GM20431 (cell line): ENCODE data around the gene PCDHGA6.

ENCODE experiments used
- in situ Hi-C: fragments of 300-500 bp; cut with MseI, MboI; formaldehyde crosslinking; loops from one replicate; pipeline ENCODE4 v1.15.0; 2020; ENCODE audit warnings: low sequenced_read_pairs; ENCODE audit not compliant: unreplicated experiment

Gene PCDHGA6

DNA sequence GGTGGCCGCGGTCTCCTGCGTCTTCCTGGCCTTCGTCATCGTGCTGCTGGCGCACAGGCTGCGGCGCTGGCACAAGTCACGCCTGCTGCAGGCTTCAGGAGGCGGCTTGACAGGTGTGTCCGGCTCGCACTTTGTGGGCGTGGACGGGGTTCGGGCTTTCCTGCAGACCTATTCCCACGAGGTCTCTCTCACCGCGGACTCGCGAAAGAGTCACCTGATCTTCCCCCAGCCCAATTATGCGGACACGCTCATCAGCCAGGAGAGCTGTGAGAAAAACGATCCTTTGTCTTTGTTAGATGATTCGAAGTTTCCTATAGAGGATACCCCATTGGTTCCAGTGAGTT lies 41.6 kb downstream of the PCDHGA6 start:
- in situ Hi-C loops = loop anchor here (10.0 kb wide), 1 partner anchor 150 kb away; no protein-coding TSS in a partner anchor

DNA sequence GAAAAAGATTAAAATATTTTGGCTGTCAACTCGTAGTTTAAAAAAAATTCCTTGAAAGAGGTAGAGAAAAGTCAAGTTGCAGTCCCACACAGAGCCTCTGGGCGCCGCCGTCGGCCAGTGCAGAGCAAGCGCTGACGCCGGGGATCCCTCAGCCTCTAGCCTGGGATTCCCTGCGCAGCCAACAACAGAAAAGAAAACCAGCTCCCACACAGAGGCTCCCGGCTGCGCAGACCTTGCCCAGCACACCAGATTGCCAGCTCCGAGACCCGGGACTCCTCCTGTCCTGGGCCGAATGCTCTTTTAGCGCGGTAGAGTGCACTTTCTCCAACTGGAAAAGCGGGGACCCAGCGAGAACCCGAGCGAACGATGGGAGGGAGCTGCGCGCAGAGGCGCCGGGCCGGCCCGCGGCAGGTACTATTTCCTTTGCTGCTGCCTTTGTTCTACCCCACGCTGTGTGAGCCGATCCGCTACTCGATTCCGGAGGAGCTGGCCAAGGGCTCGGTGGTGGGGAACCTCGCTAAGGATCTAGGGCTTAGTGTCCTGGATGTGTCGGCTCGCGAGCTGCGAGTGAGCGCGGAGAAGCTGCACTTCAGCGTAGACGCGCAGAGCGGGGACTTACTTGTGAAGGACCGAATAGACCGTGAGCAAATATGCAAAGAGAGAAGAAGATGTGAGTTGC lies 43.9 kb downstream of the PCDHGA6 start, which contains the start of gene PCDHGB7:
Gene PCDHGB7 (plus strand): TSS at position 184 of the 679 bp plus-strand sequence. CDS start 183 bp downstream, at position 367.
- in situ Hi-C loops = loop anchor here (10.0 kb wide), 1 partner anchor 147 kb away; no protein-coding TSS in a partner anchor

GRCh38 chr5:141419074-141419880 lies 45.6 kb downstream of the PCDHGA6 start:
- in situ Hi-C loops = loop anchor here (10.0 kb wide), 1 partner anchor 146 kb away; no protein-coding TSS in a partner anchor

GRCh38 chr5:141420855-141421488 lies 47.3 kb downstream of the PCDHGA6 start, which contains the start of gene PCDHGA11:
PCDHGA11 (plus strand) TSS chr5:141421051; CDS start chr5:141421228, 177 bp downstream.
- in situ Hi-C loops = loop anchor here (10.0 kb wide), 1 partner anchor 124 kb away; no protein-coding TSS in a partner anchor

DNA sequence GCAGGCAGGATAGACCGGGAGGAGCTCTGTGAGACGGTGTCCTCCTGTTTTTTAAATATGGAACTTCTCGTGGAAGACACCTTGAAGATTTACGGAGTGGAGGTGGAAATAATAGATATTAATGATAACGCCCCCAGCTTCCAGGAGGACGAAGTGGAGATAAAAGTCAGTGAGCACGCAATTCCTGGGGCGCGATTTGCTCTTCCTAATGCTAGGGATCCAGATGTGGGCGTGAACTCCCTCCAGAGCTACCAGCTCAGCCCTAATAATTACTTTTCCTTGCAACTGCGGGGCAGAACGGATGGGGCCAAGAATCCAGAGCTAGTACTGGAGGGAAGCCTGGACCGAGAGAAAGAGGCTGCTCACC lies 47.8 kb downstream of the PCDHGA6 start:
- in situ Hi-C loops = loop anchor here (10.0 kb wide), 1 partner anchor 123 kb away; no protein-coding TSS in a partner anchor

GRCh38 chr5:141422742-141423291 lies 49.1 kb downstream of the PCDHGA6 start:
- in situ Hi-C loops = loop anchor here (10.0 kb wide), 1 partner anchor 122 kb away; no protein-coding TSS in a partner anchor

GRCh38 chr5:141427783-141428426 lies 54.2 kb downstream of the PCDHGA6 start:
- in situ Hi-C loops = loop anchor here (10.0 kb wide), 1 partner anchor 117 kb away; no protein-coding TSS in a partner anchor
